Fibroblast of skin of abdomen (primary cell): ENCODE data around the gene GAB2.
"Not testable (repeated sequence)": the region's sequence is repeated elsewhere in the genome, so short reads cannot be mapped to it uniquely, and the experiment has no call there.

ENCODE experiments used
- DNase-seq: peaks from one replicate; pipeline ENCODE4 v3.0.0-alpha.2; 2013

GAB2 gene

GRCh38 chr11:78179459-78180071, 238.1 kb downstream of the GAB2 start:
- no peak for DNase-seq

GRCh38 chr11:78177216-78177615, 240.4 kb downstream of the GAB2 start:
- no peak for DNase-seq

- no peak for DNase-seq
Observed at GRCh38 chr11:78176605-78177141, 240.9 kb downstream of the GAB2 start.

GRCh38 chr11:78175862-78176261, 241.8 kb downstream of the GAB2 start:
- DNase-seq, result not testable (repeated sequence)

- DNase-seq, result no peak
Observed at GRCh38 chr11:78171951-78172350, 245.7 kb downstream of the GAB2 start.

- no peak for DNase-seq
Observed at GRCh38 chr11:78170874-78171549, 246.6 kb downstream of the GAB2 start.

GRCh38 chr11:78170413-78170812, 247.2 kb downstream of the GAB2 start:
- DNase-seq, result no peak

GRCh38 chr11:78168539-78169477, 248.8 kb downstream of the GAB2 start:
- peak; percentile 86 for DNase-seq

GRCh38 chr11:78166855-78167469, 250.7 kb downstream of the GAB2 start:
- no peak for DNase-seq
